Osteocyte (in vitro differentiated cells): ENCODE data around the gene DYRK1A. TPM values are rescaled to one million over a fixed set of nuclear protein-coding genes. Genes with fewer than 3 reads are reported as not detected.

ENCODE experiments used
- DNase-seq: peaks from one replicate; pipeline ENCODE4 v3.0.0; 2021; ENCODE audit warnings: mixed read lengths; ENCODE audit not compliant: unreplicated experiment; ENCODE audit errors: extremely low spot score
- H3K27ac Mint-ChIP-seq: one replicate; pipeline ENCODE4 v1.8.0; 2021; ENCODE audit warnings: mild to moderate bottlenecking, mixed read lengths; ENCODE audit not compliant: unreplicated experiment
- H3K27me3 Mint-ChIP-seq: one replicate; pipeline ENCODE4 v1.8.0; 2021; ENCODE audit warnings: mixed read lengths; ENCODE audit not compliant: unreplicated experiment
- H3K36me3 Mint-ChIP-seq: one replicate; pipeline ENCODE4 v1.8.0; 2021; ENCODE audit warnings: mixed read lengths; ENCODE audit not compliant: unreplicated experiment
- H3K4me1 Mint-ChIP-seq: one replicate; pipeline ENCODE4 v1.8.0; 2021; ENCODE audit warnings: mixed read lengths; ENCODE audit not compliant: unreplicated experiment
- H3K4me3 Mint-ChIP-seq: one replicate; pipeline ENCODE4 v1.8.0; 2021; ENCODE audit warnings: mild to moderate bottlenecking, moderate library complexity, mixed read lengths; ENCODE audit not compliant: unreplicated experiment
- H3K9me3 Mint-ChIP-seq: one replicate; pipeline ENCODE4 v1.8.0; 2021; ENCODE audit warnings: mixed read lengths; ENCODE audit not compliant: unreplicated experiment
- CTCF ChIP-seq: fragments of 200-600 bp; sonication (generic); IDR thresholded peaks from 2 replicates; pipeline ENCODE4 v1.5.0; 2021; ENCODE audit warnings: antibody characterized with exemption, mild to moderate bottlenecking, moderate library complexity
- total RNA-seq: library from RNA; stranded (reverse); gene quantifications from 2 replicates; pipeline ENCODE4 v1.2.1, GENCODE V29; 2021

DYRK1A gene
- total RNA-seq, 1 donor from 2014 or later = 63.2 TPM

- no peaks in the 10 kb centered on the region for H3K27me3 Mint-ChIP-seq
- no peak for TF ChIP-seq CTCF
- H3K9me3 Mint-ChIP-seq = peaks cover 4% of the 10 kb centered on the region
- peaks cover 9% of the 10 kb centered on the region for H3K36me3 Mint-ChIP-seq
- H3K27ac Mint-ChIP-seq = no peak overlapping the region
- DNase-seq = no peak
- H3K4me3 Mint-ChIP-seq = no peak overlapping the region
- peaks cover 21% of the 10 kb centered on the region for H3K4me1 Mint-ChIP-seq
Observed at GRCh38 chr21:37435120-37435519, 68.5 kb downstream of the DYRK1A start.

- peaks cover 4% of the 10 kb centered on the region for H3K9me3 Mint-ChIP-seq
- H3K4me1 Mint-ChIP-seq = peaks cover 18% of the 10 kb centered on the region
- no peak overlapping the region for H3K4me3 Mint-ChIP-seq
- TF ChIP-seq CTCF = no peak
- peaks cover 6% of the 10 kb centered on the region for H3K36me3 Mint-ChIP-seq
- no peaks in the 10 kb centered on the region for H3K27me3 Mint-ChIP-seq
- H3K27ac Mint-ChIP-seq = no peak overlapping the region
- DNase-seq = no peak
Observed at GRCh38 chr21:37435711-37436110, 69.1 kb downstream of the DYRK1A start.

GRCh38 chr21:37436174-37436573 lies 69.6 kb downstream of the DYRK1A start:
- DNase-seq = no peak
- no peak for TF ChIP-seq CTCF
- peaks cover 6% of the 10 kb centered on the region for H3K36me3 Mint-ChIP-seq
- no peak overlapping the region for H3K4me3 Mint-ChIP-seq
- H3K27me3 Mint-ChIP-seq = no peaks in the 10 kb centered on the region
- H3K27ac Mint-ChIP-seq = no peak overlapping the region
- H3K4me1 Mint-ChIP-seq = peaks cover 17% of the 10 kb centered on the region
- peaks cover 4% of the 10 kb centered on the region for H3K9me3 Mint-ChIP-seq

- DNase-seq = no peak
- H3K4me1 Mint-ChIP-seq = peaks cover 23% of the 10 kb centered on the region
- H3K27ac Mint-ChIP-seq = no peak overlapping the region
- no peak overlapping the region for H3K4me3 Mint-ChIP-seq
- no peaks in the 10 kb centered on the region for H3K27me3 Mint-ChIP-seq
- H3K9me3 Mint-ChIP-seq = peaks cover 4% of the 10 kb centered on the region
- no peak for TF ChIP-seq CTCF
- peaks cover 6% of the 10 kb centered on the region for H3K36me3 Mint-ChIP-seq
Observed at GRCh38 chr21:37437376-37438080, 71.0 kb downstream of the DYRK1A start.

GRCh38 chr21:37443683-37444082 lies 77.1 kb downstream of the DYRK1A start:
- peaks cover 4% of the 10 kb centered on the region for H3K9me3 Mint-ChIP-seq
- H3K4me1 Mint-ChIP-seq = peaks cover 33% of the 10 kb centered on the region
- H3K36me3 Mint-ChIP-seq = peaks cover 7% of the 10 kb centered on the region
- H3K27ac Mint-ChIP-seq = no peak overlapping the region
- no peak for TF ChIP-seq CTCF
- H3K27me3 Mint-ChIP-seq = no peaks in the 10 kb centered on the region
- DNase-seq = no peak
- H3K4me3 Mint-ChIP-seq = no peak overlapping the region
